Islet of Langerhans (tissue), 1 donor: Measurements from ENCODE around the gene GRIK2.
"Not testable (repeated sequence)": the region's sequence is repeated elsewhere in the genome, so short reads cannot be mapped to it uniquely, and the experiment has no call there.

Experiments
- FAIRE-seq: peaks from one replicate; lab custom pipeline; 2011; peaks lifted over from hg19 to GRCh38; lab: Jason Lieb, UNC

GRIK2 gene

GRCh38 chr6:101633081-101633480 is 239.6 kb downstream of the GRIK2 start:
- no peak for FAIRE-seq

- FAIRE-seq: not testable (repeated sequence)
Observed at GRCh38 chr6:101638865-101639264, 245.4 kb downstream of the GRIK2 start.

GRCh38 chr6:101640131-101640530 is 246.6 kb downstream of the GRIK2 start:
- FAIRE-seq: no peak

GRCh38 chr6:101645770-101646169 is 252.3 kb downstream of the GRIK2 start:
- FAIRE-seq: no peak

- no peak for FAIRE-seq
Observed at GRCh38 chr6:101650402-101651100, 257.0 kb downstream of the GRIK2 start.

GRCh38 chr6:101652079-101652478 is 258.6 kb downstream of the GRIK2 start:
- FAIRE-seq: no peak

- no peak for FAIRE-seq
Observed at GRCh38 chr6:101655109-101655508, 261.6 kb downstream of the GRIK2 start.

- no peak for FAIRE-seq
Observed at GRCh38 chr6:101662111-101662897, 268.8 kb downstream of the GRIK2 start.

- no peak for FAIRE-seq
Observed at GRCh38 chr6:101663100-101663499, 269.6 kb downstream of the GRIK2 start.

- FAIRE-seq: no peak
Observed at GRCh38 chr6:101666256-101666655, 272.7 kb downstream of the GRIK2 start.

GRCh38 chr6:101668496-101669030 is 275.1 kb downstream of the GRIK2 start:
- peak; percentile 60 for FAIRE-seq

GRCh38 chr6:101676187-101676586 is 282.7 kb downstream of the GRIK2 start:
- FAIRE-seq: no peak

GRCh38 chr6:101682937-101683336 is 289.4 kb downstream of the GRIK2 start:
- FAIRE-seq: no peak

GRCh38 chr6:101683884-101684283 is 290.4 kb downstream of the GRIK2 start:
- no peak for FAIRE-seq

- no peak for FAIRE-seq
Observed at GRCh38 chr6:101686653-101687052, 293.1 kb downstream of the GRIK2 start.

GRCh38 chr6:101689156-101689555 is 295.6 kb downstream of the GRIK2 start:
- FAIRE-seq: no peak

- no peak for FAIRE-seq
Observed at GRCh38 chr6:101689695-101690094, 296.2 kb downstream of the GRIK2 start.

GRCh38 chr6:101700655-101701054 is 307.1 kb downstream of the GRIK2 start:
- no peak for FAIRE-seq

GRCh38 chr6:101703311-101703710 is 309.8 kb downstream of the GRIK2 start:
- no peak for FAIRE-seq

GRCh38 chr6:101705866-101706265 is 312.4 kb downstream of the GRIK2 start:
- peak; percentile 58 for FAIRE-seq

- FAIRE-seq: no peak
Observed at GRCh38 chr6:101706576-101706975, 313.1 kb downstream of the GRIK2 start.

- no peak for FAIRE-seq
Observed at GRCh38 chr6:101711518-101711917, 318.0 kb downstream of the GRIK2 start.

- no peak for FAIRE-seq
Observed at GRCh38 chr6:101716387-101716786, 322.9 kb downstream of the GRIK2 start.
